ENCODE measurements around the gene MDGA2. TPM values are rescaled to one million over a fixed set of nuclear protein-coding genes. Genes with fewer than 3 reads are reported as not detected.
"Not testable (repeated sequence)": the region's sequence is repeated elsewhere in the genome, so short reads cannot be mapped to it uniquely, and the experiment has no call there.

The MDGA2 gene
- total RNA-seq, 2 donors from 2014 or later = not detected

- no peak overlapping the region for H3K27ac ChIP-seq
- H3K4me1 ChIP-seq = no peaks in the 10 kb centered on the region
- intact Hi-C loops (cut with DNase I) = no loop called here
- H3K36me3 ChIP-seq = no peaks in the 10 kb centered on the region
- no peak overlapping the region for H3K4me3 ChIP-seq
- no peaks in the 10 kb centered on the region for H3K9me3 ChIP-seq
- no peaks in the 10 kb centered on the region for H3K27me3 ChIP-seq
- DNase-seq = no peak
- no peak for TF ChIP-seq CTCF (IDR thresholded peaks at IDR 0.05)
- H3K9ac ChIP-seq (ENCODE audit: low read depth in 2 of 2, low read length in 2 of 2) = no peak overlapping the region
These were observed 724.3 kb downstream of the MDGA2 start for GRCh38 chr14:46951103-46951502.

GRCh38 chr14:46940611-46941010 is 734.8 kb downstream of the MDGA2 start:
- H3K27me3 ChIP-seq = no peaks in the 10 kb centered on the region
- no peak overlapping the region for H3K9ac ChIP-seq (ENCODE audit: low read depth in 2 of 2, low read length in 2 of 2)
- DNase-seq = no peak
- H3K36me3 ChIP-seq = no peaks in the 10 kb centered on the region
- no peaks in the 10 kb centered on the region for H3K4me1 ChIP-seq
- no peak overlapping the region for H3K27ac ChIP-seq
- no peaks in the 10 kb centered on the region for H3K9me3 ChIP-seq
- intact Hi-C loops (cut with DNase I) = no loop called here
- no peak overlapping the region for H3K4me3 ChIP-seq
- TF ChIP-seq CTCF (IDR thresholded peaks at IDR 0.05) = no peak

GRCh38 chr14:46920542-46920941 is 754.9 kb downstream of the MDGA2 start:
- H3K36me3 ChIP-seq = no peaks in the 10 kb centered on the region
- H3K27ac ChIP-seq = no peak overlapping the region
- TF ChIP-seq CTCF (IDR thresholded peaks at IDR 0.05) = no peak
- no peaks in the 10 kb centered on the region for H3K27me3 ChIP-seq
- H3K4me1 ChIP-seq = no peaks in the 10 kb centered on the region
- DNase-seq = no peak
- no peaks in the 10 kb centered on the region for H3K9me3 ChIP-seq
- intact Hi-C loops (cut with DNase I) = no loop called here
- H3K9ac ChIP-seq (ENCODE audit: low read depth in 2 of 2, low read length in 2 of 2) = no peak overlapping the region
- H3K4me3 ChIP-seq = no peak overlapping the region

GRCh38 chr14:46915539-46915938 is 759.9 kb downstream of the MDGA2 start:
- H3K27me3 ChIP-seq; intact Hi-C loops (cut with DNase I); DNase-seq; H3K4me1 ChIP-seq; H3K4me3 ChIP-seq; H3K27ac ChIP-seq; H3K9ac ChIP-seq (ENCODE audit: low read depth in 2 of 2, low read length in 2 of 2); H3K9me3 ChIP-seq; H3K36me3 ChIP-seq: not testable (repeated sequence)

GRCh38 chr14:46902837-46903236 is 772.6 kb downstream of the MDGA2 start:
- no peaks in the 10 kb centered on the region for H3K27me3 ChIP-seq
- DNase-seq = no peak
- intact Hi-C loops (cut with DNase I) = no loop called here

GRCh38 chr14:46894476-46894875 is 780.9 kb downstream of the MDGA2 start:
- no peak for TF ChIP-seq CTCF (IDR thresholded peaks at IDR 0.05)
- Histone ChIP-seq H3K36me3 (no peaks in the 10 kb centered on the region), H3K27me3 (no peaks in the 10 kb centered on the region), H3K4me3 (no peak overlapping the region), H3K9me3 (no peaks in the 10 kb centered on the region), H3K9ac (ENCODE audit: low read depth in 2 of 2, low read length in 2 of 2) (no peak overlapping the region), H3K4me1 (no peaks in the 10 kb centered on the region), H3K27ac (no peak overlapping the region)
- intact Hi-C loops (cut with DNase I) = no loop called here
- DNase-seq = no peak

More at GRCh38 chr14:46902837-46903236, 772.6 kb downstream of the MDGA2 start:
- Histone ChIP-seq H3K27ac (no peak overlapping the region), H3K9me3 (no peaks in the 10 kb centered on the region), H3K9ac (ENCODE audit: low read depth in 2 of 2, low read length in 2 of 2) (no peak overlapping the region), H3K4me1 (no peaks in the 10 kb centered on the region), H3K36me3 (no peaks in the 10 kb centered on the region), H3K4me3 (no peak overlapping the region)
- no peak for TF ChIP-seq CTCF (IDR thresholded peaks at IDR 0.05)
